Activated CD4-positive, alpha-beta T cell treated with anti-CD3 and anti-CD28 coated beads, Interleukin-2, amount 50 U/mL, for 24 hours (primary cell): ENCODE results near the gene ENOX1.

ENCODE experiments used
- DNase-seq, 2 donors: peaks; one replicate each; pipeline ENCODE4 v3.0.0-alpha.2; 2020; ENCODE audit warnings: low read depth in 1 of 2, low spot score in 1 of 2

ENOX1 gene

GRCh38 chr13:43324129-43324528 is 462.6 kb downstream of the ENOX1 start:
- no peak for DNase-seq

- DNase-seq = no peak
These were observed 466.9 kb downstream of the ENOX1 start for GRCh38 chr13:43319617-43320444.

GRCh38 chr13:43316946-43317353 is 469.8 kb downstream of the ENOX1 start:
- DNase-seq = no peak

- no peak for DNase-seq
These were observed 470.5 kb downstream of the ENOX1 start for GRCh38 chr13:43316281-43316680.

- no peak for DNase-seq
These were observed 471.2 kb downstream of the ENOX1 start for GRCh38 chr13:43315522-43315921.

- no peak for DNase-seq
These were observed 477.5 kb downstream of the ENOX1 start for GRCh38 chr13:43309311-43309710.

- no peak for DNase-seq
These were observed 478.8 kb downstream of the ENOX1 start for GRCh38 chr13:43307921-43308433.

- no peak for DNase-seq
These were observed 479.4 kb downstream of the ENOX1 start for GRCh38 chr13:43307221-43307920.

- no peak for DNase-seq
These were observed 480.4 kb downstream of the ENOX1 start for GRCh38 chr13:43306372-43306771.

- no peak for DNase-seq
These were observed 481.4 kb downstream of the ENOX1 start for GRCh38 chr13:43305416-43305815.

- no peak for DNase-seq
These were observed 481.8 kb downstream of the ENOX1 start for GRCh38 chr13:43304945-43305344.

- no peak for DNase-seq
These were observed 482.3 kb downstream of the ENOX1 start for GRCh38 chr13:43304449-43304848.

GRCh38 chr13:43303033-43303729 is 483.6 kb downstream of the ENOX1 start:
- DNase-seq = no peak

GRCh38 chr13:43301346-43301969 is 485.3 kb downstream of the ENOX1 start:
- DNase-seq = no peak

- DNase-seq = no peak
These were observed 485.9 kb downstream of the ENOX1 start for GRCh38 chr13:43300865-43301264.

GRCh38 chr13:43299374-43299773 is 487.4 kb downstream of the ENOX1 start:
- no peak for DNase-seq

GRCh38 chr13:43298816-43299215 is 488.0 kb downstream of the ENOX1 start:
- DNase-seq = no peak

- DNase-seq = no peak
These were observed 488.6 kb downstream of the ENOX1 start for GRCh38 chr13:43297967-43298678.

GRCh38 chr13:43295825-43296564 is 490.8 kb downstream of the ENOX1 start:
- no peak for DNase-seq

- no peak for DNase-seq
These were observed 491.5 kb downstream of the ENOX1 start for GRCh38 chr13:43295321-43295720.
